Loucy (cell line): ENCODE measurements around the gene NPC1.
"Not testable (repeated sequence)": the region's sequence is repeated elsewhere in the genome, so short reads cannot be mapped to it uniquely, and the experiment has no call there.

Experiments
- H2AFZ ChIP-seq: fragments of 200-600 bp; sonication (generic); 2 replicates; pipeline ENCODE4 v1.6.0; 2016; ENCODE audit warnings: antibody characterized with exemption, mild to moderate bottlenecking, low read length, moderate library complexity
- H3F3A ChIP-seq: fragments of 200-600 bp; 2 replicates; pipeline ENCODE4 v1.6.0; 2016; ENCODE audit warnings: antibody characterized with exemption, low read depth, mild to moderate bottlenecking
- H3K27me3 ChIP-seq: fragments of 200-600 bp; sonication (generic); 2 replicates; pipeline ENCODE4 v1.6.1; 2014; ENCODE audit warnings: low read length, mild to moderate bottlenecking; ENCODE audit not compliant: insufficient read depth, poor library complexity, severe bottlenecking
- H3K36me3 ChIP-seq: fragments of 200-600 bp; sonication (generic); 2 replicates; pipeline ENCODE4 v1.6.1; 2016; ENCODE audit warnings: low read length; ENCODE audit not compliant: insufficient read depth
- H3K4me1 ChIP-seq: fragments of 200-600 bp; sonication (generic); 2 replicates; pipeline ENCODE4 v1.5.1; 2014; ENCODE audit warnings: low read length, mild to moderate bottlenecking; ENCODE audit not compliant: insufficient read depth, poor library complexity, severe bottlenecking
- H3K4me2 ChIP-seq: fragments of 200-600 bp; sonication (generic); 2 replicates; pipeline ENCODE4 v1.6.0; 2014; ENCODE audit warnings: antibody characterized with exemption, low read length, low read depth, mild to moderate bottlenecking; ENCODE audit not compliant: poor library complexity, severe bottlenecking
- H3K4me3 ChIP-seq: fragments of 200-600 bp; sonication (generic); 2 replicates; pipeline ENCODE4 v1.5.1; 2014; ENCODE audit warnings: low read length, mild to moderate bottlenecking, mixed read lengths; ENCODE audit not compliant: poor library complexity, severe bottlenecking
- H3K79me2 ChIP-seq: fragments of 200-600 bp; sonication (generic); 2 replicates; pipeline ENCODE4 v1.6.1; 2014; ENCODE audit warnings: low read length; ENCODE audit not compliant: insufficient read depth
- H3K9ac ChIP-seq: fragments of 200-600 bp; sonication (generic); 2 replicates; pipeline ENCODE4 v1.6.0; 2014; ENCODE audit warnings: mild to moderate bottlenecking, low read depth, low read length, moderate library complexity; ENCODE audit not compliant: poor library complexity, severe bottlenecking
- H3K9me2 ChIP-seq: fragments of 200-600 bp; sonication (generic); replicated peaks from 2 replicates; pipeline ENCODE4 v1.6.1; 2016; ENCODE audit warnings: low read depth, low read length, mixed read lengths
- H3K9me3 ChIP-seq: fragments of 200-600 bp; sonication (generic); 2 replicates; pipeline ENCODE4 v1.6.1; 2014; ENCODE audit warnings: mild to moderate bottlenecking, antibody characterized with exemption, low read length, low read depth; ENCODE audit not compliant: insufficient read depth
- H4K20me1 ChIP-seq: fragments of 200-600 bp; sonication (generic); 2 replicates; pipeline ENCODE4 v1.6.0; 2014; ENCODE audit warnings: antibody characterized with exemption, low read length, mild to moderate bottlenecking; ENCODE audit not compliant: insufficient read depth, poor library complexity, severe bottlenecking
- EZH2phosphoT487 ChIP-seq: fragments of 200-600 bp; IDR thresholded peaks from 2 replicates; pipeline ENCODE4 v1.6.1; 2018; ENCODE audit warnings: antibody characterized with exemption, mild to moderate bottlenecking, moderate library complexity, borderline replicate concordance
- TF ChIP-seq, protein P1 (sequence below): fragments of 200-600 bp; sonication (generic); conservative IDR thresholded peaks from 2 replicates; pipeline ENCODE4 v1.5.1; 2014; ENCODE audit warnings: mild to moderate bottlenecking, antibody characterized with exemption, low read length

The NPC1 gene

GRCh38 chr18:23493654-23494053 lies 92.7 kb downstream of the NPC1 start:
- Histone ChIP-seq H3K4me1 (no peaks in the 10 kb centered on the region), H3K4me3 (no peak overlapping the region), H3K79me2 (no peaks in the 10 kb centered on the region), H3K36me3 (no peaks in the 10 kb centered on the region), H3K9me2 (no peaks in the 10 kb centered on the region), H3K4me2 (no peak overlapping the region), H4K20me1 (no peaks in the 10 kb centered on the region), H3K9me3 (no peaks in the 10 kb centered on the region), H3F3A (no peaks in the 10 kb centered on the region), H3K9ac (no peak overlapping the region), H3K27me3 (no peaks in the 10 kb centered on the region), H2AFZ (no peak overlapping the region)
- no peak for TF ChIP-seq EZH2phosphoT487
- TF ChIP-seq, protein P1, sequence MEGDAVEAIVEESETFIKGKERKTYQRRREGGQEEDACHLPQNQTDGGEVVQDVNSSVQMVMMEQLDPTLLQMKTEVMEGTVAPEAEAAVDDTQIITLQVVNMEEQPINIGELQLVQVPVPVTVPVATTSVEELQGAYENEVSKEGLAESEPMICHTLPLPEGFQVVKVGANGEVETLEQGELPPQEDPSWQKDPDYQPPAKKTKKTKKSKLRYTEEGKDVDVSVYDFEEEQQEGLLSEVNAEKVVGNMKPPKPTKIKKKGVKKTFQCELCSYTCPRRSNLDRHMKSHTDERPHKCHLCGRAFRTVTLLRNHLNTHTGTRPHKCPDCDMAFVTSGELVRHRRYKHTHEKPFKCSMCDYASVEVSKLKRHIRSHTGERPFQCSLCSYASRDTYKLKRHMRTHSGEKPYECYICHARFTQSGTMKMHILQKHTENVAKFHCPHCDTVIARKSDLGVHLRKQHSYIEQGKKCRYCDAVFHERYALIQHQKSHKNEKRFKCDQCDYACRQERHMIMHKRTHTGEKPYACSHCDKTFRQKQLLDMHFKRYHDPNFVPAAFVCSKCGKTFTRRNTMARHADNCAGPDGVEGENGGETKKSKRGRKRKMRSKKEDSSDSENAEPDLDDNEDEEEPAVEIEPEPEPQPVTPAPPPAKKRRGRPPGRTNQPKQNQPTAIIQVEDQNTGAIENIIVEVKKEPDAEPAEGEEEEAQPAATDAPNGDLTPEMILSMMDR = no peak

DNA sequence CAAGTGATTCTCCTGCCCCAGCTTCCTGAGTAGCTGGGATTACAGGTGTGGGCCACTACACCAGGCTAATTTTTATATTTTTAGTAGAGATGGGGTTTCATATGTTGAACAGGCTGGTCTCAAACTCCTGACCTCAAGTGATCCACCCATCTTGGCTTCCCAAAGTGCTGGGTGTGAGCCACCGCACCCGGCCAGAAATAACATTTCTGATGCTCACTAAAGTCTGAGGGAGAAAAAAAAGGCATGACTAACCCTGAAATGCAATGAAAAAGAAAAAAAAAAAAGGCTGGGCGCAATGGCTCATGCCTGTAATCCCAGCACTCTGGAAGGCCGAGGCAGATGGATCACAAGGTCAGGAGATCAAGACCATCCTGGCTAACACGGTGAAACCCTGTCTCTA lies 96.7 kb downstream of the NPC1 start:
- not testable (repeated sequence) for H3K9me2 ChIP-seq, H3F3A ChIP-seq, H3K79me2 ChIP-seq, H4K20me1 ChIP-seq, H3K4me1 ChIP-seq, H2AFZ ChIP-seq, H3K9ac ChIP-seq, H3K4me3 ChIP-seq, H3K36me3 ChIP-seq, H3K4me2 ChIP-seq, H3K9me3 ChIP-seq, H3K27me3 ChIP-seq

GRCh38 chr18:23487738-23488570 lies 98.4 kb downstream of the NPC1 start:
- Histone ChIP-seq H4K20me1 (no peaks in the 10 kb centered on the region), H3K36me3 (0 out of 2 replicates have a peak, but pooled peaks cover 4% of the 10 kb centered on the region), H3K9ac (peak overlapping the region; percentile 15), H3K9me3 (no peaks in the 10 kb centered on the region), H3F3A (no peaks in the 10 kb centered on the region), H3K4me2 (peak overlapping the region; percentile 43), H3K9me2 (no peaks in the 10 kb centered on the region), H3K79me2 (no peaks in the 10 kb centered on the region), H3K4me3 (peak overlapping the region; percentile 35), H3K4me1 (no peaks in the 10 kb centered on the region), H2AFZ (peak overlapping the region; percentile 50), H3K27me3 (no peaks in the 10 kb centered on the region)
- TF ChIP-seq EZH2phosphoT487 = no peak
- TF ChIP-seq, protein P1 = no peak

GRCh38 chr18:23485386-23485785 lies 100.9 kb downstream of the NPC1 start:
- Histone ChIP-seq H2AFZ (no peak overlapping the region), H3K36me3 (peaks cover 30% of the 10 kb centered on the region; the same call in 1 of the 2 replicates), H3K27me3 (no peaks in the 10 kb centered on the region), H4K20me1 (no peaks in the 10 kb centered on the region), H3K4me2 (no peak overlapping the region), H3K9ac (no peak overlapping the region), H3K9me3 (no peaks in the 10 kb centered on the region), H3F3A (no peaks in the 10 kb centered on the region), H3K9me2 (no peaks in the 10 kb centered on the region), H3K4me3 (no peak overlapping the region), H3K79me2 (no peaks in the 10 kb centered on the region), H3K4me1 (no peaks in the 10 kb centered on the region)
- TF ChIP-seq, protein P1 = no peak
- TF ChIP-seq EZH2phosphoT487 = no peak
